Suprapubic skin (tissue), 4 donors: ENCODE results near the gene SLC16A2.

Experiments used
- CTCF ChIP-seq, 2 donors: fragments of 200-600 bp in 1 of 2; fragments of 450-650 bp in 1 of 2; sonication (generic) in 1 of 2; IDR thresholded peaks; one replicate each; pipeline ENCODE4 v1.5.1; 2016 to 2019; ENCODE audit warnings: antibody characterized with exemption in 2 of 2, mild to moderate bottlenecking in 1 of 2, moderate library complexity in 1 of 2
- EP300 ChIP-seq: sonication (generic); formaldehyde crosslinking; IDR thresholded peaks from one replicate; pipeline ENCODE4 v1.6.1; 2017; ENCODE audit warnings: antibody characterized with exemption
- POLR2A ChIP-seq, 2 donors: fragments of 450-650 bp; IDR thresholded peaks; one replicate each; pipeline ENCODE4 v1.6.1; 2017; ENCODE audit warnings: antibody characterized with exemption in 2 of 2, mild to moderate bottlenecking in 2 of 2, moderate library complexity in 2 of 2
- POLR2AphosphoS5 ChIP-seq, 3 donors: sonication (generic); formaldehyde crosslinking; IDR thresholded peaks; one replicate each; pipeline ENCODE4 v1.6.1; 2017; ENCODE audit warnings: antibody characterized with exemption in 3 of 3

GRCh38 chrX:74535086-74535407, 113.8 kb downstream of the SLC16A2 start:
- no peak for TF ChIP-seq CTCF (IDR thresholded peaks at IDR 0.05)
- no peak for TF ChIP-seq POLR2AphosphoS5 (IDR thresholded peaks at IDR 0.05)
- no peak for TF ChIP-seq POLR2A (IDR thresholded peaks at IDR 0.05)
- TF ChIP-seq EP300: no peak
